K562 (cell line): ENCODE data around the gene PACSIN2. TPM values are rescaled to one million over a fixed set of nuclear protein-coding genes. Genes with fewer than 3 reads are reported as not detected.

Experiments
- AFF1 ChIP-seq, 2 experiments: fragments of 450-650 bp; IDR thresholded peaks; 2 replicates each; pipeline ENCODE4 v1.6.1; 2018; ENCODE audit warnings: mild to moderate bottlenecking in 2 of 2, low read depth in 1 of 2; ENCODE audit not compliant: partially characterized antibody in 2 of 2
- CTCF ChIP-seq, 3 experiments: IDR thresholded peaks in 2 of 3; conservative IDR thresholded peaks in 1 of 3; 2 replicates each; pipeline ENCODE4 v1.5.1; 2011 to 2012; ENCODE audit warnings: low read length in 3 of 3, mild to moderate bottlenecking in 3 of 3, control low read depth in 2 of 3, improper control_type of control experiment in 1 of 3, inconsistent platforms in 1 of 3, low read depth in 1 of 3, mixed read lengths in 1 of 3, moderate library complexity in 1 of 3; ENCODE audit not compliant: insufficient read depth in 2 of 3
- MYNN ChIP-seq, 2 experiments: sonication (generic); formaldehyde crosslinking in 1 of 2; IDR thresholded peaks; 2 replicates each; pipeline versions ENCODE4 v1.5.0 to v1.6.1; 2016 to 2020; ENCODE audit warnings: antibody characterized with exemption in 1 of 2, missing genetic modification reagents in 1 of 2
- PHB ChIP-seq: fragments of 250-450 bp; sonication (Bioruptor Pico); IDR thresholded peaks from 2 replicates; pipeline ENCODE4 v1.5.0; 2021
- PHF8 ChIP-seq: fragments of 200-600 bp; sonication (generic); IDR thresholded peaks from 2 replicates; pipeline ENCODE4 v1.6.1; 2012; ENCODE audit warnings: mixed run types, mild to moderate bottlenecking, inconsistent platforms, low read length, moderate library complexity, borderline replicate concordance
- REST ChIP-seq, 2 experiments: fragments of 450-650 bp; formaldehyde crosslinking in 1 of 2; IDR thresholded peaks; 2 replicates each; pipeline versions ENCODE4 v1.4.0 to v1.6.1; 2014 to 2020; ENCODE audit warnings: mild to moderate bottlenecking in 2 of 2, borderline replicate concordance in 1 of 2, low read depth in 1 of 2
- SMC3 ChIP-seq: conservative IDR thresholded peaks from 2 replicates; pipeline ENCODE4 v1.6.1; 2011; ENCODE audit warnings: low read depth, low read length, improper control_type of control experiment; ENCODE audit not compliant: insufficient read depth
- STAG1 ChIP-seq: sonication (generic); formaldehyde crosslinking; IDR thresholded peaks from 2 replicates; pipeline ENCODE4 v1.5.0; 2020; ENCODE audit warnings: missing genetic modification reagents, borderline replicate concordance
- TARDBP ChIP-seq: fragments of 450-650 bp; IDR thresholded peaks from 2 replicates; pipeline ENCODE4 v1.6.1; 2016
- ZBTB5 ChIP-seq: fragments of 450-650 bp; IDR thresholded peaks from 2 replicates; pipeline ENCODE4 v1.6.1; 2017; ENCODE audit warnings: antibody characterized with exemption
- polyA plus RNA-seq, 8 experiments: library from polyadenylated mRNA; depleted of rRNA in 4 of 8; stranded (reverse) in 5 of 8; unstranded in 3 of 8; fragments of >200 nt; fragmentation: Nextera tagmentation in 2 of 8; fragmentation: Illumina TruSeq in 1 of 8; extraction: Ambion mirVana in 2 of 8; extraction: Trizol in 1 of 8; gene quantifications; 2 replicates each; pipeline versions ENCODE4 v1.2.1 to v1.2.3, GENCODE V29; 2011 to 2014; ENCODE audit warnings: inconsistent platforms in 1 of 8, missing spikeins in 1 of 8
- total RNA-seq, 7 experiments: library from RNA; depleted of rRNA in 6 of 7; stranded (reverse); fragments of >200 nt in 6 of 7; fragmentation: Illumina TruSeq in 2 of 7; extraction: Trizol in 2 of 7; gene quantifications; 2 replicates each; pipeline versions ENCODE4 v1.2.1 to v1.2.3, GENCODE V29; 2011 to 2021; ENCODE audit warnings: low replicate concordance in 1 of 7

The PACSIN2 gene
- total and polyA plus RNA-seq, 9 of the 15 experiments (the other 6 are each of a cell fraction or from before 2014, with no cell fraction given) = 0.45 to 45.1 (median 23.9) TPM

- TF ChIP-seq REST (IDR thresholded peaks at IDR 0.05; ENCODE audit: borderline replicate concordance) = peak; percentile 28; the same call in 1 of the 2 replicates
- no peak for TF ChIP-seq REST (CRISPR knock-in tag; IDR thresholded peaks at IDR 0.05; ENCODE audit: low read depth)
- no peak for TF ChIP-seq AFF1 (IDR thresholded peaks at IDR 0.05; ENCODE audit: low read depth in 1 of 2, partially characterized antibody in 2 of 2)
- peak; percentile 71 to 89 (median 81) for TF ChIP-seq CTCF (IDR thresholded peaks at IDR 0.05 in 2 of 3, conservative IDR thresholded peaks at IDR 0.05 in 1 of 3; ENCODE audit: insufficient read depth in 2 of 3, low read depth in 1 of 3, low read length in 3 of 3)
- peak; percentile 64 for TF ChIP-seq SMC3
- TF ChIP-seq PHB (CRISPR knock-in tag) = no peak
- peak; percentile 59; the same call in 1 of the 2 replicates for TF ChIP-seq STAG1 (CRISPR knock-in tag)
- no peak for TF ChIP-seq TARDBP
- TF ChIP-seq ZBTB5 = no peak
- TF ChIP-seq MYNN (IDR thresholded peaks at IDR 0.05) = no peak
- TF ChIP-seq MYNN (CRISPR knock-in tag; IDR thresholded peaks at IDR 0.05) = no peak
- TF ChIP-seq PHF8 = no peak
These were observed 45.2 kb upstream of the PACSIN2 start (continued) for GRCh38 chr22:43060183-43060582.
